ENCODE data around the gene KIF4A.
"Not testable (repeated sequence)": the region's sequence is repeated elsewhere in the genome, so short reads cannot be mapped to it uniquely, and the experiment has no call there.

Gene KIF4A, protein sequence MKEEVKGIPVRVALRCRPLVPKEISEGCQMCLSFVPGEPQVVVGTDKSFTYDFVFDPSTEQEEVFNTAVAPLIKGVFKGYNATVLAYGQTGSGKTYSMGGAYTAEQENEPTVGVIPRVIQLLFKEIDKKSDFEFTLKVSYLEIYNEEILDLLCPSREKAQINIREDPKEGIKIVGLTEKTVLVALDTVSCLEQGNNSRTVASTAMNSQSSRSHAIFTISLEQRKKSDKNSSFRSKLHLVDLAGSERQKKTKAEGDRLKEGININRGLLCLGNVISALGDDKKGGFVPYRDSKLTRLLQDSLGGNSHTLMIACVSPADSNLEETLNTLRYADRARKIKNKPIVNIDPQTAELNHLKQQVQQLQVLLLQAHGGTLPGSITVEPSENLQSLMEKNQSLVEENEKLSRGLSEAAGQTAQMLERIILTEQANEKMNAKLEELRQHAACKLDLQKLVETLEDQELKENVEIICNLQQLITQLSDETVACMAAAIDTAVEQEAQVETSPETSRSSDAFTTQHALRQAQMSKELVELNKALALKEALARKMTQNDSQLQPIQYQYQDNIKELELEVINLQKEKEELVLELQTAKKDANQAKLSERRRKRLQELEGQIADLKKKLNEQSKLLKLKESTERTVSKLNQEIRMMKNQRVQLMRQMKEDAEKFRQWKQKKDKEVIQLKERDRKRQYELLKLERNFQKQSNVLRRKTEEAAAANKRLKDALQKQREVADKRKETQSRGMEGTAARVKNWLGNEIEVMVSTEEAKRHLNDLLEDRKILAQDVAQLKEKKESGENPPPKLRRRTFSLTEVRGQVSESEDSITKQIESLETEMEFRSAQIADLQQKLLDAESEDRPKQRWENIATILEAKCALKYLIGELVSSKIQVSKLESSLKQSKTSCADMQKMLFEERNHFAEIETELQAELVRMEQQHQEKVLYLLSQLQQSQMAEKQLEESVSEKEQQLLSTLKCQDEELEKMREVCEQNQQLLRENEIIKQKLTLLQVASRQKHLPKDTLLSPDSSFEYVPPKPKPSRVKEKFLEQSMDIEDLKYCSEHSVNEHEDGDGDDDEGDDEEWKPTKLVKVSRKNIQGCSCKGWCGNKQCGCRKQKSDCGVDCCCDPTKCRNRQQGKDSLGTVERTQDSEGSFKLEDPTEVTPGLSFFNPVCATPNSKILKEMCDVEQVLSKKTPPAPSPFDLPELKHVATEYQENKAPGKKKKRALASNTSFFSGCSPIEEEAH

GRCh38 chrX:70289793-70290770 is at the start of gene KIF4A, which contains the start of gene PDZD11:
TSS of gene KIF4A (plus strand) at chrX:70290104. CDS start at chrX:70290459, 355 bp downstream.
TSS of gene PDZD11 (minus strand) at chrX:70289927. CDS start at chrX:70289341, 586 bp downstream.
- DNase-seq (ENCODE audit: low read depth in 2 of 2) = peak; percentile 60 to 62

- no peak for DNase-seq (ENCODE audit: low read depth in 2 of 2)
Measured at GRCh38 chrX:70240751-70241150, 49.2 kb upstream of the KIF4A start.

- no peak for DNase-seq (ENCODE audit: low read depth in 2 of 2)
Measured at GRCh38 chrX:70241501-70241900, 48.4 kb upstream of the KIF4A start.

- not testable (repeated sequence) for DNase-seq (ENCODE audit: low read depth in 2 of 2)
Measured at GRCh38 chrX:70243601-70244000, 46.3 kb upstream of the KIF4A start.

GRCh38 chrX:70244881-70245280 is 45.0 kb upstream of the KIF4A start:
- DNase-seq (ENCODE audit: low read depth in 2 of 2) = no peak

GRCh38 chrX:70247252-70247651 is 42.7 kb upstream of the KIF4A start:
- DNase-seq (ENCODE audit: low read depth in 2 of 2) = no peak

GRCh38 chrX:70252491-70252890 is 37.4 kb upstream of the KIF4A start:
- no peak for DNase-seq (ENCODE audit: low read depth in 2 of 2)

- no peak for DNase-seq (ENCODE audit: low read depth in 2 of 2)
Measured at GRCh38 chrX:70253377-70254062, 36.4 kb upstream of the KIF4A start.

GRCh38 chrX:70254063-70254400 is 35.9 kb upstream of the KIF4A start:
- DNase-seq (ENCODE audit: low read depth in 2 of 2) = no peak

- no peak for DNase-seq (ENCODE audit: low read depth in 2 of 2)
Measured at GRCh38 chrX:70254909-70255308, 35.0 kb upstream of the KIF4A start.

- no peak for DNase-seq (ENCODE audit: low read depth in 2 of 2)
Measured at GRCh38 chrX:70255452-70255851, 34.5 kb upstream of the KIF4A start.

- no peak for DNase-seq (ENCODE audit: low read depth in 2 of 2)
Measured at GRCh38 chrX:70257423-70258288, 32.2 kb upstream of the KIF4A start.

DNA sequence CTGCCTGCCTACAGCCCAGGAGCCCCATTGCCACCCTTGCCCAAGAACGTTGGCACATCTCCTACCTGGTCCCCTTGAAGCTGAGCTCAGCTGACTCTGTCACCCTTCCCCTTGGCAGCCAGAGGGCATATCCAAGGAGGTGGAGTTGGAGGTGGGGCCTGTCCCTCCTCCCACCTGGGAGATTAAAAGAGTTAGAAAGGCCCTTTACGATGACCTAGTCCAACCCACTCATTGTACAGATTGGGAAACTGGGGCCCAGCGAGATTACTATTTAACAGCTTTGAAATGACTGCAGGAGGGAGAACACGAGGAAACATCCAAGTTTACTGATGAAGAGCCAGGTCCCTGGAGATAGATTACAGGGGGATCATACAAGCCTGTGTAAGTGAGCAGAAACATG is 29.8 kb upstream of the KIF4A start, which contains the start of gene P2RY4:
TSS of gene P2RY4 (minus strand) at position 101 of the 400 bp plus-strand sequence. CDS start 580 bp downstream, outside the sequence.
- no peak for DNase-seq (ENCODE audit: low read depth in 2 of 2)

DNA sequence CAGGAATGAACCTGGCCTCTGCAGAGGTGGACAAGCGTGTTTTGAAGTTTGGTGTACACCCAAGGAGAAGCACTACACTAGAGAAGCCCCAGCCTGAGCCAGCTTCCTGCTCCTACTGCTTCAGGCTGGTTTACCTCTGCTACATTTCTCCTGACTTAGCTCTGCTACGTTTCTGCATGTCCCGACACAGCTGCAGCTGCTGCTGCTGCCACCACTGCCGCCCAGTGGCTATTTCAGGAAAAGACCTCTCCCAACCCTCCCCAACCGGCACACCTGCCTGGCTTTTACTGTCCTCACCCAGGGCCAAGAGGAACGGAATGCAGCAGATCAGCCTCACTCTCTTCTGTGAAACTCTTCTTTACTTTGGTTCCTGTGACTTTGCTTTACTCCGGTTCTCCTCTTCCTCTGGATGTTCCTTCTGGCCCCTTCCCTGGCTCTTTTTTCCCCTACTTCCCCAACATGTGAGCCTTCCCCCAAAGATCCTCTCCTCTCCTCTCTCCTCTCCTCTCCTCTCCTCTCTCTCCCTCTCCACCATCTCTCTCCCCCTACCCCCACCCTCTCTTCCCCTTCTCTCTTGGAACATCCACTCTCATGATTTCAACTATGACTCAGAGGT is 26.8 kb upstream of the KIF4A start:
- peak in 1 of 2 donors; percentile 3 for DNase-seq (ENCODE audit: low read depth in 2 of 2)

GRCh38 chrX:70264784-70265183 is 25.1 kb upstream of the KIF4A start:
- no peak for DNase-seq (ENCODE audit: low read depth in 2 of 2)

GRCh38 chrX:70268034-70268433 is 21.9 kb upstream of the KIF4A start, which contains the start of gene ARR3:
TSS of gene ARR3 (plus strand) at chrX:70268334. CDS start at chrX:70269386, 1,052 bp downstream.
- no peak for DNase-seq (ENCODE audit: low read depth in 2 of 2)

DNA sequence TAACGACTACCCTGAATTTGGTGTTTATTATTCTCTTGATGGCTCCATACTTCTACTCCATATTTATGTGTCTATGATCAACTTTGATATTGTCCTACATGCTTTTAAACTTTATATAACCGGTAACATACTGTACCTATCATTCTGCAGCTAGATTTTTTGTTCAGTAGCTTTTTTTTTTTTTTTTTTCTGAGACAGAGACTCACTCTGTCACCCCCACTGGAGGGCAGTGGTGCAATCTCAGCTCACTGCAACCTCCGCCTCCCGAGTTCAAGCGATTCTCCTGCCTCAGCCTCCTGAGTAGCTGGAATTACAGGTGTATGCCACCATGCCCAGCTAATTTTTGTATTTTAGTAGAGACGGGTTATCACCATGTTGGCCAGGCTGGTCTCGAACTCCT is 15.9 kb upstream of the KIF4A start:
- not testable (repeated sequence) for DNase-seq (ENCODE audit: low read depth in 2 of 2)

DNA sequence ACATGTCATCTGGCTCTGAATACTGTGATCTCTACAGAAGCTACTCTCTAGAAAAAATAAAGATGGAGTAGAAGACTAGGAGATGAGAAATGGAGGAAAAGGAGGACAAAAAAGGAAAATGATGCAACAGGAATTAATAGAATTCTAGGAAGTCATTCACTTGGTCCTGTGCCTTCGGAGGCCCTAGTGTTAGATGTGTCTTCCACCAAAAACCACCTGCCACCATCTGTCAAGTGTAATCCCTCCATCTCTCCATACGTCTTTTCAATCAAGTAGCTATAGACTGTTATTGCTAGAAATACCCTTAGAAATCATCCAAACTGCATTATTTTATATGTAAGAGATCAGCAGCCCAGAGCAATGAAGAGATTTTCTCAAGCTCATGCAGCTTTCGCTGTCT is 10.8 kb upstream of the KIF4A start:
- DNase-seq (ENCODE audit: low read depth in 2 of 2) = no peak
